Spleen (tissue), 11 donors: Measurements from ENCODE around the gene PBX1. TPM values are rescaled to one million over a fixed set of nuclear protein-coding genes. Genes with fewer than 3 reads are reported as not detected.

ENCODE experiments used
- DNase-seq: peaks from one replicate; pipeline ENCODE4 v3.0.0-alpha.2; 2020
- H3K27ac ChIP-seq, 8 donors: fragments of 200-600 bp; sonication (generic) in 7 of 8; 1 replicate in 4 of 8; 2 replicates in 4 of 8; pipeline versions ENCODE4 v1.5.0 to v1.8.0; 2016 to 2021; ENCODE audit warnings: inconsistent platforms in 4 of 8, mild to moderate bottlenecking in 4 of 8, moderate library complexity in 1 of 8
- H3K27me3 ChIP-seq, 7 donors: fragments of 200-600 bp; sonication (generic) in 6 of 7; replicated peaks in 1 of 7; 1 replicate in 4 of 7; 2 replicates in 3 of 7; pipeline versions ENCODE4 v1.5.0 to v1.8.0; 2016 to 2021; ENCODE audit warnings: inconsistent platforms in 3 of 7, mild to moderate bottlenecking in 1 of 7
- H3K36me3 ChIP-seq, 6 donors: fragments of 200-600 bp; sonication (generic) in 5 of 6; 1 replicate in 4 of 6; 2 replicates in 2 of 6; pipeline versions ENCODE4 v1.5.0 to v1.8.0; 2016 to 2021; ENCODE audit warnings: inconsistent platforms in 2 of 6
- H3K4me1 ChIP-seq, 6 donors: fragments of 200-600 bp; sonication (generic) in 5 of 6; 1 replicate in 3 of 6; 2 replicates in 3 of 6; pipeline versions ENCODE4 v1.5.0 to v1.8.0; 2016 to 2021; ENCODE audit warnings: inconsistent platforms in 3 of 6
- H3K4me3 ChIP-seq, 8 donors: fragments of 200-600 bp; sonication (generic) in 7 of 8; 1 replicate in 4 of 8; 2 replicates in 4 of 8; pipeline versions ENCODE4 v1.5.0 to v1.8.0; 2016 to 2021; ENCODE audit warnings: inconsistent platforms in 4 of 8, mild to moderate bottlenecking in 4 of 8, moderate library complexity in 2 of 8
- H3K9me3 ChIP-seq, 8 donors: fragments of 200-600 bp; sonication (generic) in 7 of 8; 1 replicate in 4 of 8; 2 replicates in 4 of 8; pipeline versions ENCODE4 v1.5.0 to v1.8.0; 2016 to 2021; ENCODE audit warnings: inconsistent platforms in 4 of 8
- POLR2A ChIP-seq, 3 donors: fragments of 450-650 bp; IDR thresholded peaks; one replicate each; pipeline ENCODE4 v1.5.1; 2017; ENCODE audit warnings: antibody characterized with exemption in 3 of 3, mild to moderate bottlenecking in 1 of 3
- POLR2AphosphoS5 ChIP-seq, 3 donors: sonication (generic); formaldehyde crosslinking; IDR thresholded peaks; one replicate each; pipeline ENCODE4 v1.5.1; 2017; ENCODE audit warnings: antibody characterized with exemption in 3 of 3
- WGBS, 5 donors: extraction: QIAGEN DNeasy Blood & Tissue Kit in 3 of 5; methylation state at CpG; one replicate each; pipeline versions ENCODE4 v1.1.5 to v1.1.7; 2013 to 2018; 5-methylcytosine and 5-hydroxymethylcytosine counted together
- intact Hi-C: fragments of 100-400 bp; cut with DNase I; formaldehyde crosslinking; loops from one replicate; pipeline ENCODE4 v1.15.0; 2023; ENCODE audit warnings: low total_unique reads
- polyA plus RNA-seq, 3 donors: library from polyadenylated mRNA; stranded (reverse); fragments of 200-250 nt; gene quantifications; one replicate each; pipeline ENCODE4 v1.2.1, GENCODE V29; 2013
- total RNA-seq, 7 donors: library from RNA; depleted of rRNA in 3 of 7; stranded (reverse); fragments of >200 nt in 3 of 7; fragmentation: NEBNext Ultra II Directional in 4 of 7; extraction: Animal tissue kit (Norgen Biotek cat#: 25700) in 4 of 7; gene quantifications; one replicate each; pipeline versions ENCODE4 v1.1.0 to v1.2.1, GENCODE V29; 2016 to 2021
- TF ChIP-seq, protein P1 (sequence below), 11 experiments: fragments of 200-600 bp in 7 of 11; fragments of 450-650 bp in 4 of 11; sonication (generic) in 4 of 11; IDR thresholded peaks in 8 of 11; conservative IDR thresholded peaks in 3 of 11; 1 replicate in 7 of 11; 2 replicates in 4 of 11; pipeline versions ENCODE4 v1.4.0 to v1.8.0; 2016 to 2021; ENCODE audit warnings: antibody characterized with exemption in 11 of 11, inconsistent platforms in 4 of 11, mild to moderate bottlenecking in 1 of 11
- donor health status: healthy with polysubstance abuse.
- donor health status: DM: no; HTN: no; CAD: no; lungs with moderate emphysema.
- donor health status: DM: no; HTN: no; CAD: no.
- donor health status: Bipolar disorder and iron deficiency.
- donor health status: healthy.
- donor health status: DM: no; HTN: no; CAD: no.
- donor health status: DM: yes; HTN: yes; CAD: no.

The PBX1 gene
- total and polyA plus RNA-seq, 10 donors = 3.4 to 79.5 (median 31.8) TPM

DNA sequence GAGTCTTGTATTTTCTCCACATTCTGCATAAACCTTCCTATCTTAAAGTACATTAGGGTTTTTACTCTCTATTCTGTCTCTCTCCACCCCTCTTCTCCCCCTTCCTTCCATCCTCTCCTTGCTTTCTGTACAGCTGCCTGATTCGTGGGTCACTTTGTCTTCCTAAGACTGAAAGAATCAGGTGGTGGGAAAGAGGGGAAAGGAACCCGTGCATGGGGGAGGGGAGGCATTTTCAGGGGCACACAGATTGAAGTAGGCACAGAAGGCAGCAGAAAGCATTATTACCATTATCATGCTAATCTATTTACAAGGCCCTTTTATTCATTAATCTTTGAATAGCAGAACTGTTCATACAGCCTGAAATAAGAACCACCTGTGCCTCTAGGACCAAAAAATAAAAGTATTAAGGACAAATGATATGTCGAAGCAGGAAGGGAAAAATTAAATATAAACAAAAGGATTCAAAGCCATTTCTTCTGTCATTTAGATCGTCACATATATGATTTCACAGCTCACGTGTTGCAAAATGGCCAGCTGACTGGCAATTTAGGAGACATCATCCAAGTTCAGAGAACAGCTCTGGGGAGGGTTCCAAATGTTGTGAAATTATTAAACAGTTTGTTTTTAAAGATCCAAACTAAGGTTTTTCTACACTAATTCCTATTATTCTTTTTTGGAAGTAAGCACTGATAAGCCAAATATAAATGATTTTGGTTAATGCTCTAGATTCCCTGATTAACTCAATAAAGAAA, 154.6 kb downstream of the PBX1 start:
- Histone ChIP-seq H3K36me3 (no peaks in the 10 kb centered on the region), H3K27me3 (no peaks in the 10 kb centered on the region), H3K27ac (peak overlapping the region in 1 of 8 donors; percentile 79), H3K4me3 (no peak overlapping the region), H3K4me1 (peaks cover 0 to 63% (median 24%) of the 10 kb centered on the region in 6 donors), H3K9me3 (no peaks in the 10 kb centered on the region)
- intact Hi-C loops = no loop called here
- DNase-seq = no peak
- no peak for TF ChIP-seq POLR2A (IDR thresholded peaks at IDR 0.05)
- TF ChIP-seq, protein P1, sequence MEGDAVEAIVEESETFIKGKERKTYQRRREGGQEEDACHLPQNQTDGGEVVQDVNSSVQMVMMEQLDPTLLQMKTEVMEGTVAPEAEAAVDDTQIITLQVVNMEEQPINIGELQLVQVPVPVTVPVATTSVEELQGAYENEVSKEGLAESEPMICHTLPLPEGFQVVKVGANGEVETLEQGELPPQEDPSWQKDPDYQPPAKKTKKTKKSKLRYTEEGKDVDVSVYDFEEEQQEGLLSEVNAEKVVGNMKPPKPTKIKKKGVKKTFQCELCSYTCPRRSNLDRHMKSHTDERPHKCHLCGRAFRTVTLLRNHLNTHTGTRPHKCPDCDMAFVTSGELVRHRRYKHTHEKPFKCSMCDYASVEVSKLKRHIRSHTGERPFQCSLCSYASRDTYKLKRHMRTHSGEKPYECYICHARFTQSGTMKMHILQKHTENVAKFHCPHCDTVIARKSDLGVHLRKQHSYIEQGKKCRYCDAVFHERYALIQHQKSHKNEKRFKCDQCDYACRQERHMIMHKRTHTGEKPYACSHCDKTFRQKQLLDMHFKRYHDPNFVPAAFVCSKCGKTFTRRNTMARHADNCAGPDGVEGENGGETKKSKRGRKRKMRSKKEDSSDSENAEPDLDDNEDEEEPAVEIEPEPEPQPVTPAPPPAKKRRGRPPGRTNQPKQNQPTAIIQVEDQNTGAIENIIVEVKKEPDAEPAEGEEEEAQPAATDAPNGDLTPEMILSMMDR (IDR thresholded peaks at IDR 0.05 in 8 of 11, conservative IDR thresholded peaks at IDR 0.05 in 3 of 11) = no peak
- TF ChIP-seq POLR2AphosphoS5 (IDR thresholded peaks at IDR 0.05) = no peak
- 51 to 71% (median 57%) methylated on average over 5 of the region's 5 CpGs for WGBS, 5 donors

DNA sequence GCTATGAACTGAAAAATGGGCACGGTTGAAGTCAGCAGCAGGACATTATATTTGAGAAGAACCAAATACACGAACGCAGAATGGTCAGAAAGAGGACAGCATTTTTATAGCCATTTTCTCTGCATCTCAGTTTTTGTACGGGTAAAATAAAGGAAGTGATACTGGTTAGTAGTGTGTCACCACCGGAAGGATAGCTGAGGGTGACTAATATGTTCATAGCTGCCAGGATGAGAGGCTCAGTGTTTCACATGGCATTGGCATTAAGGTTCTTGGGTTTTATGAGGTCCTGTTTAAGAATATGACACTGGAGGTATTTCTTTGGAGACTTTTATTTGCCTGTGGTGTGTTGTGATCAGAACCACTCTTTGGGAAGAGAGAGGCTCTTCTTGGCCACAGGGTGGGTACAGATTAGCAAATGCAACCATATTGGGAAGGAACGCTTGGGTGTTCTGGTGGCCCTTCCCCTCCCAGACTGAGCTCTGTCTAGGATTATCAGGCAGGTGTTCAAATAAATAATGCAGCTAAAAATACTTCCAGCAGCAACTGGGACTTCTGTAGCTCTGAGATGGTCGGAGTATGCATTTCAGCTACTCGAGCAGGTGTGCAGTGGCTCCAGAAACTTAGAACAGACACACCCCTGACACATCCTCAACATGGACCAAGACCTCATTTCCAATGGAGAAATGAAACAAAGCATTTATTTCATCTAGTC, 158.2 kb downstream of the PBX1 start:
- Histone ChIP-seq H3K27ac (no peak overlapping the region), H3K4me1 (peaks cover 16 to 66% (median 41%) of the 10 kb centered on the region in 6 donors), H3K36me3 (no peaks in the 10 kb centered on the region), H3K27me3 (no peaks in the 10 kb centered on the region), H3K4me3 (no peak overlapping the region), H3K9me3 (no peaks in the 10 kb centered on the region)
- TF ChIP-seq POLR2A (IDR thresholded peaks at IDR 0.05) (no peak), POLR2AphosphoS5 (IDR thresholded peaks at IDR 0.05) (no peak)
- TF ChIP-seq, protein P1 (IDR thresholded peaks at IDR 0.05 in 8 of 11, conservative IDR thresholded peaks at IDR 0.05 in 3 of 11) = no peak
- WGBS, 5 donors = 56 to 79% (median 69%) methylated on average over 8 of the region's 8 CpGs
- intact Hi-C loops = no loop called here
- no peak for DNase-seq

DNA sequence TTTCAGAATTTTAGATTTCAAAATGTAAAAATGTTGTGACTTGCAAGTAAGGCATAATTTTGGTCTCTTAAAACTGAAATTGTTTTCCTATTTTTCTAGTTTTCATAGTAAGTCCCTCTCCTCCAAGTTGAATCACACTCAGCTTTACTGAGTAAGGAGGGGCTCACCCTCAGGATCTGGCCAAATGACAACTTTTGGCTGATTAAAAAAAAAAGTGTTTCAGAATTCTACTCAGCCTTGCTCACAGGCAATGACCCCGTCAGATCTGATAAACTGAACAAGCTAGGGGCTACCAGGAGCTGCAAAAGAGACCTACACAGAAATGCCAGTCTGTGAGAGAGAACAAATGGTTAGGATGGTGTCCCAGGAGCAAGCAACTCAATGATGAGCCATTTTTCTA, 159.8 kb downstream of the PBX1 start:
- H3K36me3 ChIP-seq = no peaks in the 10 kb centered on the region
- intact Hi-C loops = no loop called here
- peaks cover 16 to 54% (median 41%) of the 10 kb centered on the region in 6 donors for H3K4me1 ChIP-seq
- H3K27ac ChIP-seq = peak overlapping the region in 3 of 8 donors; percentile 14 to 23 (median 16)
- peaks cover 0 to 10% (median 0%) of the 10 kb centered on the region in 7 donors for H3K27me3 ChIP-seq
- WGBS, 5 donors = 45 to 69% (median 62%) methylated on average over 1 of the region's 1 CpG
- H3K9me3 ChIP-seq = no peaks in the 10 kb centered on the region
- DNase-seq = no peak
- TF ChIP-seq POLR2AphosphoS5 (IDR thresholded peaks at IDR 0.05) (no peak), POLR2A (IDR thresholded peaks at IDR 0.05) (no peak)
- TF ChIP-seq, protein P1 (IDR thresholded peaks at IDR 0.05 in 8 of 11, conservative IDR thresholded peaks at IDR 0.05 in 3 of 11) = no peak
- no peak overlapping the region for H3K4me3 ChIP-seq
